Ovary (tissue), 9 donors: Measurements from ENCODE around the gene SHANK2. TPM values are rescaled to one million over a fixed set of nuclear protein-coding genes. Genes with fewer than 3 reads are reported as not detected.

Experiments
- DNase-seq, 5 donors: peaks; one replicate each; pipeline ENCODE4 v3.0.0-alpha.2; 2019 to 2020
- H3K27ac ChIP-seq, 2 donors: fragments of 200-600 bp; one replicate each; pipeline versions ENCODE4 v1.5.1 to v1.8.0; 2019 to 2022
- H3K27me3 ChIP-seq: fragments of 200-600 bp; one replicate; pipeline ENCODE4 v1.8.0; 2022
- H3K36me3 ChIP-seq: fragments of 200-600 bp; sonication (generic); one replicate; pipeline ENCODE4 v1.5.1; 2019
- H3K4me1 ChIP-seq: one replicate; pipeline ENCODE4 v1.8.1; 2013; ENCODE audit warnings: mild to moderate bottlenecking, moderate library complexity; ENCODE audit not compliant: insufficient read depth
- H3K4me3 ChIP-seq: fragments of 200-600 bp; sonication (generic); one replicate; pipeline ENCODE4 v1.5.1; 2017
- H3K9me3 ChIP-seq, 2 donors: fragments of 200-600 bp in 1 of 2; sonication (generic) in 1 of 2; one replicate each; pipeline versions ENCODE4 v1.5.1 to v1.8.1; 2013 to 2019; ENCODE audit warnings: mild to moderate bottlenecking in 1 of 2, moderate library complexity in 1 of 2
- CTCF ChIP-seq, 3 donors: fragments of 450-650 bp in 2 of 3; fragments of 200-600 bp in 1 of 3; IDR thresholded peaks; one replicate each; pipeline versions ENCODE4 v1.5.1 to v1.8.0; 2016 to 2022; ENCODE audit warnings: antibody characterized with exemption in 3 of 3, mild to moderate bottlenecking in 1 of 3
- EP300 ChIP-seq: sonication (generic); formaldehyde crosslinking; IDR thresholded peaks from one replicate; pipeline ENCODE4 v1.6.1; 2017; ENCODE audit warnings: antibody characterized with exemption
- POLR2A ChIP-seq: fragments of 450-650 bp; IDR thresholded peaks from one replicate; pipeline ENCODE4 v1.6.1; 2017; ENCODE audit warnings: antibody characterized with exemption, mild to moderate bottlenecking, moderate library complexity
- WGBS, 3 donors: extraction: QIAGEN DNeasy Blood & Tissue Kit in 1 of 3; methylation state at CpG; one replicate each; pipeline versions ENCODE4 v1.1.5 to v1.1.7; 2013 to 2017; 5-methylcytosine and 5-hydroxymethylcytosine counted together
- intact Hi-C, 4 donors: fragments of 100-400 bp; cut with DNase I; formaldehyde crosslinking; loops; one replicate each; pipeline versions ENCODE4 v1.11.0 to v1.15.1; 2022 to 2023
- polyA plus RNA-seq, 2 donors: library from polyadenylated mRNA; stranded (reverse); fragments of 200-250 nt in 1 of 2; fragments of 350-450 nt in 1 of 2; fragmentation: Illumina TruSeq in 1 of 2; extraction: RNeasy Lipid Tissue Mini Kit (QIAGEN cat#74804) in 1 of 2; gene quantifications; one replicate each; pipeline ENCODE4 v1.2.3, GENCODE V29; 2013 to 2014
- total RNA-seq, 7 donors: library from RNA; depleted of rRNA in 2 of 7; stranded (reverse); fragments of >200 nt in 2 of 7; fragmentation: NEBNext Ultra II Directional in 3 of 7; extraction: Animal tissue kit (Norgen Biotek cat#: 25700) in 3 of 7; gene quantifications; one replicate each; pipeline versions ENCODE4 v1.1.0 to v1.2.4, GENCODE V29; 2016 to 2023
- donor health status: DM: no; HTN: no; CAD: no; lungs with moderate emphysema.
- donor health status: DM: no; HTN: no; CAD: no.
- donor health status: Bipolar disorder and iron deficiency.
- donor health status: DM: yes; HTN: yes; CAD: no.
- donor health status: DM: no; HTN: no; CAD: no.
- donor health status: DM: yes; HTN: yes; CAD: no.

SHANK2 gene
- total and polyA plus RNA-seq, 9 donors, result 0.05 to 40.4 (median 2.3) TPM; not detected in 1

- intact Hi-C loops, result no loop called here
- H3K36me3 ChIP-seq, result no peaks in the 10 kb centered on the region
- no peak for DNase-seq
- TF ChIP-seq EP300 (no peak), POLR2A (no peak), CTCF (IDR thresholded peaks at IDR 0.05) (no peak)
- H3K27me3 ChIP-seq, result no peaks in the 10 kb centered on the region
- H3K4me3 ChIP-seq, result no peak overlapping the region
- H3K9me3 ChIP-seq, result no peaks in the 10 kb centered on the region
- 79 to 85% (median 83%) methylated on average over 7 of the region's 7 CpGs for WGBS, 3 donors
- H3K27ac ChIP-seq, result no peak overlapping the region
- no peaks in the 10 kb centered on the region for H3K4me1 ChIP-seq
These were observed 43.2 kb downstream of the SHANK2 start for GRCh38 chr11:71209181-71209580.

DNA sequence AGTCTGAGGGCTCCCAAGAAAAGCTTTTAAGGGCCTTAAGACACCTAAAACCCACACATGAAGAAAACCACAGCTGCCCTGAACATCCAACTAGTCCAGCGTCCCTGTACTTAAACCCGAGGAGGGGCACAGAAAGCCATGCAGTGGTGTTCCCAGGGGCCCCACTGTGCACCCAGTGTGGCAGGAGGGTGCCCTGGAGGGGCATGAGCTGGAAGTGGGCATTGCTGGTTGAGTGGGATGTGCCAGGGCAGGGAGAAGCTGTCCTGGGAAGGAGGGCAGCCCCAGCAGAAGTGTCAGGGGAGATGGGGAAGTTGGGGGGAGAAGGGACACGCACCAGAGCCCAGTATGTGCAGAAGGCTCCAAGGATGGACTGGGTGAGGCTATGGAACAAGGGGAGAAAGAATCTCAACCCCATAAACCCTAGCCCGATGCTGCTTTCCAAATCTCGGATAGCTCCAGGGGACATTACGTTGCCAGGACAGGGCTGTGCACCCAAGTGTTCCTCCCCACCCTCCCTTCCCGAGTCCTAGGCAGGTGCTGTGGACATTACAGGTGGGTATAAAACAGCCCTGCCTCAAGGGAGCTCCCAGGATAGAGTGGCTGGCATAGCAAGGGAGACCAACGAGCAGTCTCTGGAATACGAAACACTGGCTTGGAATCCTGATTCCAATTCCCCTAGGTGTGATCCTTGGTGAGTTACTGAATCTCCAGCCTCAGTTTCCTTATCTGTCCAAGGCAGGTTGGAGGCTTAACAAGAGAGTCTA is 44.2 kb downstream of the SHANK2 start:
- 89 to 95% (median 90%) methylated on average over 9 of the region's 9 CpGs for WGBS, 3 donors
- Histone ChIP-seq H3K27ac (no peak overlapping the region), H3K4me3 (no peak overlapping the region), H3K9me3 (no peaks in the 10 kb centered on the region), H3K4me1 (no peaks in the 10 kb centered on the region), H3K36me3 (no peaks in the 10 kb centered on the region), H3K27me3 (no peaks in the 10 kb centered on the region)
- no peak for DNase-seq
- intact Hi-C loops, result no loop called here
- TF ChIP-seq EP300 (no peak), POLR2A (no peak), CTCF (IDR thresholded peaks at IDR 0.05) (no peak)

DNA sequence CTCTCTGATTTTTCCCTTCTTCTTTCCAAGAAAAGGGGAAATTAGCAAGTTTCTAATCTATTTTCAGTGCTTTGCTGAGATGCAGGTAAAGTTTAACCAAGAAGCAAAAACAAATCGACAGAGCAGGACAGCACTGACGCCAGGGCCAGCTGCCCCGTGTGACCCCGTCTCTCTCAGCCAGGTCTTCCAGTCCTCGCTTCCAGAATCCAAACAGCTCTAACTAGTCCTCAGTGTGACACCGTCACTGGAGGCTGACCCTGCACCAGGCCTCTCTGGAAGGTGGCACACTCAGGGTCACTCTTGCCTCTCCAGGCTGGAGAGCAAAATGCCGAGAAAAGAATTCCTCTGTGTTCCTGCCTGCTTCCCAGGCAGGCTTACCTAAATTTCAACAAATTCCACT is 44.8 kb downstream of the SHANK2 start:
- Histone ChIP-seq H3K4me3 (no peak overlapping the region), H3K4me1 (no peaks in the 10 kb centered on the region), H3K36me3 (no peaks in the 10 kb centered on the region), H3K9me3 (no peaks in the 10 kb centered on the region), H3K27ac (no peak overlapping the region), H3K27me3 (no peaks in the 10 kb centered on the region)
- intact Hi-C loops, result no loop called here
- 89 to 91% (median 89%) methylated on average over 7 of the region's 7 CpGs for WGBS, 3 donors
- no peak for DNase-seq
- TF ChIP-seq EP300, result no peak
- no peak for TF ChIP-seq CTCF (IDR thresholded peaks at IDR 0.05)
- no peak for TF ChIP-seq POLR2A

- H3K9me3 ChIP-seq, result no peaks in the 10 kb centered on the region
- 3 to 13% (median 4%) methylated on average over 17 of the region's 17 CpGs for WGBS, 3 donors
- DNase-seq, result no peak
- no peaks in the 10 kb centered on the region for H3K27me3 ChIP-seq
- no peak overlapping the region for H3K4me3 ChIP-seq
- H3K27ac ChIP-seq, result no peak overlapping the region
- no peaks in the 10 kb centered on the region for H3K36me3 ChIP-seq
- TF ChIP-seq EP300, result no peak
- TF ChIP-seq CTCF (IDR thresholded peaks at IDR 0.05), result no peak
- H3K4me1 ChIP-seq, result no peaks in the 10 kb centered on the region
- intact Hi-C loops, result no loop called here
These were observed 46.2 kb downstream of the SHANK2 start for GRCh38 chr11:71206186-71206585.
